Activated T-cell treated with anti-CD3 and anti-CD28 coated beads for 48 hours (primary cell): Measurements from ENCODE around the gene ABCG1.

ENCODE experiments used
- DNase-seq: peaks from one replicate; pipeline ENCODE4 v3.0.0-alpha.2; 2020; ENCODE audit warnings: low read depth

Gene ABCG1

GRCh38 chr21:42191696-42192595 is 27.0 kb upstream of the ABCG1 start:
- DNase-seq = no peak

GRCh38 chr21:42193131-42193671 is 25.7 kb upstream of the ABCG1 start:
- peak; percentile 59 for DNase-seq

GRCh38 chr21:42193721-42194120 is 25.2 kb upstream of the ABCG1 start:
- DNase-seq = no peak

GRCh38 chr21:42194863-42195262 is 24.1 kb upstream of the ABCG1 start:
- DNase-seq = no peak

- no peak for DNase-seq
Measured at GRCh38 chr21:42195378-42196031, 23.4 kb upstream of the ABCG1 start.

- no peak for DNase-seq
Measured at GRCh38 chr21:42198929-42199867, 19.7 kb upstream of the ABCG1 start.

- no peak for DNase-seq
Measured at GRCh38 chr21:42199868-42200463, 19.0 kb upstream of the ABCG1 start.

GRCh38 chr21:42200906-42201614 is 17.9 kb upstream of the ABCG1 start:
- DNase-seq = no peak

- DNase-seq = no peak
Measured at GRCh38 chr21:42201615-42202161, 17.3 kb upstream of the ABCG1 start.

GRCh38 chr21:42202321-42202720 is 16.6 kb upstream of the ABCG1 start:
- DNase-seq = no peak

- no peak for DNase-seq
Measured at GRCh38 chr21:42203321-42203720, 15.6 kb upstream of the ABCG1 start.

GRCh38 chr21:42203936-42204335 is 15.0 kb upstream of the ABCG1 start:
- no peak for DNase-seq

- no peak for DNase-seq
Measured at GRCh38 chr21:42207426-42207825, 11.5 kb upstream of the ABCG1 start.

- no peak for DNase-seq
Measured at GRCh38 chr21:42208036-42208435, 10.9 kb upstream of the ABCG1 start.

- no peak for DNase-seq
Measured at GRCh38 chr21:42208801-42209490, 10.0 kb upstream of the ABCG1 start.

GRCh38 chr21:42209801-42210479 is 9.0 kb upstream of the ABCG1 start:
- no peak for DNase-seq

GRCh38 chr21:42212266-42212665 is 6.7 kb upstream of the ABCG1 start:
- no peak for DNase-seq

GRCh38 chr21:42213082-42213774 is 5.7 kb upstream of the ABCG1 start:
- no peak for DNase-seq
